K562 (cell line): ENCODE results near the gene CDCP1. TPM values are rescaled to one million over a fixed set of nuclear protein-coding genes. Genes with fewer than 3 reads are reported as not detected.

ENCODE experiments used
- ARID1B ChIP-seq: fragments of 450-650 bp; IDR thresholded peaks from 2 replicates; pipeline ENCODE4 v1.6.1; 2016; ENCODE audit warnings: antibody characterized with exemption, mild to moderate bottlenecking, inconsistent platforms
- BACH1 ChIP-seq: fragments of 200-800 bp; sonication (Bioruptor generic); IDR thresholded peaks from 2 replicates; pipeline ENCODE4 v1.6.1; 2016; ENCODE audit warnings: missing genetic modification characterization, missing compliant biosample characterization
- ESRRB ChIP-seq: fragments of 250-450 bp; sonication (Bioruptor Pico); IDR thresholded peaks from 2 replicates; pipeline ENCODE4 v1.5.0; 2020; ENCODE audit warnings: mild to moderate bottlenecking, moderate library complexity, borderline replicate concordance
- GABPA ChIP-seq: fragments of 200-800 bp; sonication (Bioruptor generic); conservative IDR thresholded peaks from 2 replicates; pipeline ENCODE4 v1.6.1; 2016; ENCODE audit warnings: low read depth, missing genetic modification characterization, missing compliant biosample characterization
- HDAC1 ChIP-seq, 2 experiments: fragments of 450-650 bp; IDR thresholded peaks; 2 replicates each; pipeline ENCODE4 v1.6.1; 2016 to 2017; ENCODE audit warnings: inconsistent platforms in 1 of 2, mild to moderate bottlenecking in 1 of 2, moderate library complexity in 1 of 2
- NFIC ChIP-seq: fragments of 450-650 bp; IDR thresholded peaks from 2 replicates; pipeline ENCODE4 v1.6.1; 2017; ENCODE audit warnings: mild to moderate bottlenecking, inconsistent platforms
- RB1 ChIP-seq: fragments of 450-650 bp; IDR thresholded peaks from 2 replicates; pipeline ENCODE4 v1.6.1; 2017; ENCODE audit warnings: low read depth, mild to moderate bottlenecking
- SMC3 ChIP-seq: conservative IDR thresholded peaks from 2 replicates; pipeline ENCODE4 v1.6.1; 2011; ENCODE audit warnings: low read depth, low read length, improper control_type of control experiment; ENCODE audit not compliant: insufficient read depth
- TEAD4 ChIP-seq, 2 experiments: sonication (generic) in 1 of 2; formaldehyde crosslinking in 1 of 2; IDR thresholded peaks; 2 replicates each; pipeline versions ENCODE4 v1.6.1 to v1.8.0; 2012 to 2022; ENCODE audit warnings: borderline replicate concordance in 1 of 2, inconsistent platforms in 1 of 2, low read length in 1 of 2, mild to moderate bottlenecking in 1 of 2, missing genetic modification reagents in 1 of 2
- YY1 ChIP-seq, 3 experiments: IDR thresholded peaks; 2 replicates each; pipeline ENCODE4 v1.6.1; 2011; ENCODE audit warnings: low read length in 2 of 3, mild to moderate bottlenecking in 2 of 3, moderate library complexity in 2 of 3, borderline replicate concordance in 1 of 3, control low read depth in 1 of 3, low read depth in 1 of 3; ENCODE audit not compliant: insufficient read depth in 3 of 3, insufficient replicate concordance in 2 of 3, control insufficient read depth in 1 of 3, insufficient read length in 1 of 3; ENCODE audit errors: extremely low read depth in 1 of 3
- ZBTB5 ChIP-seq: fragments of 450-650 bp; IDR thresholded peaks from 2 replicates; pipeline ENCODE4 v1.6.1; 2017; ENCODE audit warnings: antibody characterized with exemption
- ZNF780A ChIP-seq: fragments of 250-450 bp; sonication (Bioruptor Pico); IDR thresholded peaks from 2 replicates; pipeline ENCODE4 v1.5.0; 2021; ENCODE audit warnings: mild to moderate bottlenecking
- polyA plus RNA-seq, 8 experiments: library from polyadenylated mRNA; depleted of rRNA in 4 of 8; stranded (reverse) in 5 of 8; unstranded in 3 of 8; fragments of >200 nt; fragmentation: Nextera tagmentation in 2 of 8; fragmentation: Illumina TruSeq in 1 of 8; extraction: Ambion mirVana in 2 of 8; extraction: Trizol in 1 of 8; gene quantifications; 2 replicates each; pipeline versions ENCODE4 v1.2.1 to v1.2.3, GENCODE V29; 2011 to 2014; ENCODE audit warnings: inconsistent platforms in 1 of 8, missing spikeins in 1 of 8
- total RNA-seq, 7 experiments: library from RNA; depleted of rRNA in 6 of 7; stranded (reverse); fragments of >200 nt in 6 of 7; fragmentation: Illumina TruSeq in 2 of 7; extraction: Trizol in 2 of 7; gene quantifications; 2 replicates each; pipeline versions ENCODE4 v1.2.1 to v1.2.3, GENCODE V29; 2011 to 2021; ENCODE audit warnings: low replicate concordance in 1 of 7
- TF ChIP-seq, protein P1 (sequence below): fragments of 450-650 bp; IDR thresholded peaks from 2 replicates; pipeline ENCODE4 v1.6.1; 2016; ENCODE audit warnings: low read depth
- TF ChIP-seq, protein P2 (sequence below), 2 experiments: fragments of 250-450 bp in 1 of 2; fragments of 450-650 bp in 1 of 2; sonication (Bioruptor Pico) in 1 of 2; IDR thresholded peaks; 2 replicates each; pipeline versions ENCODE4 v1.6.1 to v1.8.0; 2016 to 2021; ENCODE audit warnings: mild to moderate bottlenecking in 2 of 2, moderate library complexity in 2 of 2, missing compliant biosample characterization in 1 of 2, missing genetic modification characterization in 1 of 2

CDCP1 gene
- total and polyA plus RNA-seq, 9 of the 15 experiments (the other 6 are each of a cell fraction or from before 2014, with no cell fraction given) = 3.9 to 16.4 (median 5.2) TPM

DNA sequence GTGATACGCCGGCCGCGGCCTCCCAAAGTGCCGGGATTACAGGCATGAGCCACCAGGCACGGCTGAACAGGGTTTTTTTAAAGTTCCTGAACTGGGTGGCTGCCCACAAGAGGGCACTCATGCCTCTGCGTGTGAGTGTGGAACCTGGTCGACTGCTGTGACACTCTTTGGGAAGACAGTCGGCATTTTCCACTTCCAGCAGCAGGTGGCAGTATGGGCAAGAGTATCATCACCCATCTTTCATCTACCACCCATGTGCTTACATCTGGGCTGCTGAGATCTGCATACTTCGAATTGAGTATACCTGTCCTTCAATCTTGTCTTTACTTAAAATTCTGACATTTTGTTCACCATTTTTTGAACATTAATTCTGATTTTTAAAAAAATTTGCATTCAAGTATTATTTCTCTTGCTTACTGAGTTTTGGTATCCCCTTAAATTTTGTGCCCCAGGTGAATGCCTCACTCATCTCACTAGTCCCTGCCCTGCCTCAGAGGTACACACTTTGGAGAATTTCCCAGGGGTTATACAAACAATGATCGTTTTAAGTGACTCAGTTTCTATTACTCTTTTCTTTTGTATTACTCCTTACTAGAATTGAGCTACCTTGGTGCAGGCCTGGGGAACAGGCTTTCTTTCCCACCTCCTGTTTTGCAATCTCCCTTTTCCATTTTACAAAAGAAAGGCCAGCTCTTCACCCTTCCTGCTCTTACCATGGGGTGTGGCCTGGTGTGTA lies 108.3 kb downstream of the CDCP1 start (continued):
- TF ChIP-seq BACH1 (tag) (no peak), GABPA (tag) (no peak), YY1 (IDR thresholded peaks at IDR 0.05; ENCODE audit: borderline replicate concordance in 1 of 3, control insufficient read depth in 1 of 3, extremely low read depth in 1 of 3, insufficient read depth in 3 of 3, insufficient read length in 1 of 3, insufficient replicate concordance in 2 of 3, low read depth in 1 of 3, low read length in 2 of 3) (peak in 2 of 3 experiments; percentile 35 to 52), RB1 (peak; percentile 89), TEAD4 (IDR thresholded peaks at IDR 0.05; ENCODE audit: low read length) (peak; percentile 46), TEAD4 (CRISPR knock-in tag; IDR thresholded peaks at IDR 0.05; ENCODE audit: borderline replicate concordance) (no peak), ZNF780A (CRISPR knock-in tag) (no peak), ARID1B (peak; percentile 53), NFIC (peak; percentile 38; the same call in 1 of the 2 replicates), ESRRB (CRISPR knock-in tag) (no peak), SMC3 (peak; percentile 100), ZBTB5 (no peak), HDAC1 (IDR thresholded peaks at IDR 0.05) (0 out of 4 replicates have a peak, but pooled peaks of 1 of the 2 experiments have one; percentile 16)
- TF ChIP-seq, protein P1, sequence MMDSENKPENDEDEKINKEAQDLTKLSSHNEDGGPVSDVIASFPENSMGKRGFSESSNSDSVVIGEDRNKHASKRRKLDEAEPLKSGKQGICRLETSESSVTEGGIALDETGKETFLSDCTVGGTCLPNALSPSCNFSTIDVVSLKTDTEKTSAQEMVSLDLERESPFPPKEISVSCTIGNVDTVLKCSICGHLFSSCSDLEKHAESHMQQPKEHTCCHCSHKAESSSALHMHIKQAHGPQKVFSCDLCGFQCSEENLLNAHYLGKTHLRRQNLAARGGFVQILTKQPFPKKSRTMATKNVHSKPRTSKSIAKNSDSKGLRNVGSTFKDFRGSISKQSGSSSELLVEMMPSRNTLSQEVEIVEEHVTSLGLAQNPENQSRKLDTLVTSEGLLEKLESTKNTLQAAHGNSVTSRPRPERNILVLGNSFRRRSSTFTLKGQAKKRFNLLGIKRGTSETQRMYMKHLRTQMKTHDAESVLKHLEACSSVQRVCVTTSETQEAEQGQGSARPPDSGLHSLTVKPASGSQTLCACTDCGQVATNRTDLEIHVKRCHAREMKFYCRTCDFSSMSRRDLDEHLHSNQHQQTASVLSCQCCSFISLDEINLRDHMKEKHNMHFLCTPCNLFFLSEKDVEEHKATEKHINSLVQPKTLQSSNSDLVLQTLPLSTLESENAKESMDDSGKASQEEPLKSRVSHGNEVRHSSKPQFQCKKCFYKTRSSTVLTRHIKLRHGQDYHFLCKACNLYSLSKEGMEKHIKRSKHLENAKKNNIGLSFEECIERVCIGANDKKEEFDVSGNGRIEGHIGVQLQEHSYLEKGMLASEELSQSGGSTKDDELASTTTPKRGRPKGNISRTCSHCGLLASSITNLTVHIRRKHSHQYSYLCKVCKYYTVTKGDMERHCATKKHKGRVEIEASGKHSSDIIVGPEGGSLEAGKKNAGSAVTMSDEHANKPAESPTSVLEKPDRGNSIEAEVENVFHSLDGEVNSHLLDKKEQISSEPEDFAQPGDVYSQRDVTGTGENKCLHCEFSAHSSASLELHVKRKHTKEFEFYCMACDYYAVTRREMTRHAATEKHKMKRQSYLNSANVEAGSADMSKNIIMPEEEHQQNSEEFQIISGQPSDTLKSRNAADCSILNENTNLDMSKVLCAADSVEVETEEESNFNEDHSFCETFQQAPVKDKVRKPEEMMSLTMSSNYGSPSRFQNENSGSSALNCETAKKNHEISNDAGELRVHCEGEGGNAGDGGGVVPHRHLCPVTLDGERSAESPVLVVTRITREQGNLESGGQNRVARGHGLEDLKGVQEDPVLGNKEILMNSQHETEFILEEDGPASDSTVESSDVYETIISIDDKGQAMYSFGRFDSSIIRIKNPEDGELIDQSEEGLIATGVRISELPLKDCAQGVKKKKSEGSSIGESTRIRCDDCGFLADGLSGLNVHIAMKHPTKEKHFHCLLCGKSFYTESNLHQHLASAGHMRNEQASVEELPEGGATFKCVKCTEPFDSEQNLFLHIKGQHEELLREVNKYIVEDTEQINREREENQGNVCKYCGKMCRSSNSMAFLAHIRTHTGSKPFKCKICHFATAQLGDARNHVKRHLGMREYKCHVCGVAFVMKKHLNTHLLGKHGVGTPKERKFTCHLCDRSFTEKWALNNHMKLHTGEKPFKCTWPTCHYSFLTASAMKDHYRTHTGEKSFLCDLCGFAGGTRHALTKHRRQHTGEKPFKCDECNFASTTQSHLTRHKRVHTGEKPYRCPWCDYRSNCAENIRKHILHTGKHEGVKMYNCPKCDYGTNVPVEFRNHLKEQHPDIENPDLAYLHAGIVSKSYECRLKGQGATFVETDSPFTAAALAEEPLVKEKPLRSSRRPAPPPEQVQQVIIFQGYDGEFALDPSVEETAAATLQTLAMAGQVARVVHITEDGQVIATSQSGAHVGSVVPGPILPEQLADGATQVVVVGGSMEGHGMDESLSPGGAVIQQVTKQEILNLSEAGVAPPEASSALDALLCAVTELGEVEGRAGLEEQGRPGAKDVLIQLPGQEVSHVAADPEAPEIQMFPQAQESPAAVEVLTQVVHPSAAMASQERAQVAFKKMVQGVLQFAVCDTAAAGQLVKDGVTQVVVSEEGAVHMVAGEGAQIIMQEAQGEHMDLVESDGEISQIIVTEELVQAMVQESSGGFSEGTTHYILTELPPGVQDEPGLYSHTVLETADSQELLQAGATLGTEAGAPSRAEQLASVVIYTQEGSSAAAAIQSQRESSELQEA = no peak
- TF ChIP-seq, protein P2, sequence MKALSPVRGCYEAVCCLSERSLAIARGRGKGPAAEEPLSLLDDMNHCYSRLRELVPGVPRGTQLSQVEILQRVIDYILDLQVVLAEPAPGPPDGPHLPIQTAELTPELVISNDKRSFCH (CRISPR knock-in tag; IDR thresholded peaks at IDR 0.05) = no peak
- TF ChIP-seq, protein P2 (tag; IDR thresholded peaks at IDR 0.05) = no peak
